ENCODE data around the gene MTMR2. TPM values are rescaled to one million over a fixed set of nuclear protein-coding genes. Genes with fewer than 3 reads are reported as not detected.
A peak's percentile ranks its signal among the peaks of the same experiment; 100 is the strongest.

Gene MTMR2
- total RNA-seq, 2 experiments from 2014 or later, result 36.9 to 37.8 TPM

DNA sequence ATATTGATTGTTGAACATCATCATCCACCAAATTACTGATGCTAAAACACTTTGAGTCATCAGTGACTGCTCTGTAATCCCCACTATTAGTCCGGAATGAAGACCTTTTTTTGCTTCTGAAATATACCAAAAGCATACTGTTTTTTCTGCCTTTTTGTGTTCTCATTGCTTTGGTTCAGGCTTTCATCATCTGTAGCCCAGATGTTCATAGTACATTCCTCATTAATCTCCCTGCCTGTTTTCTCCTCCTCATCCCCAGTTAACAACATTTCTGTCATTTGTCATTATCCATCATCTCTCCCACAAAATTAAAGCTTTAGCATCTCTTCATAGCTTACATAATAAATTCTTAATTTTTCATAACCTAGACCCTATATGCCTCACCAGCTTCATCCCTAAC is 124.4 kb downstream of the MTMR2 start:
- Mint-ChIP-seq H3K27ac (no peak overlapping the region), H3K4me3 (no peak overlapping the region), H3K27me3 (no peaks in the 10 kb centered on the region), H3K4me1 (ENCODE audit: low read depth) (peaks cover 14% of the 10 kb centered on the region), H3K9me3 (no peaks in the 10 kb centered on the region), H3K36me3 (peaks cover 33% of the 10 kb centered on the region)
- ChIA-PET POLR2A (no interaction called here), CTCF (interaction anchor here (0.7 to 1.3 kb wide), 2 partner anchors 37 to 594 kb away, joined by 3 to 5 read pairs; no protein-coding TSS in a partner anchor)
- intact Hi-C loops (cut with micrococcal nuclease), result no loop called here
- no peak for DNase-seq

DNA sequence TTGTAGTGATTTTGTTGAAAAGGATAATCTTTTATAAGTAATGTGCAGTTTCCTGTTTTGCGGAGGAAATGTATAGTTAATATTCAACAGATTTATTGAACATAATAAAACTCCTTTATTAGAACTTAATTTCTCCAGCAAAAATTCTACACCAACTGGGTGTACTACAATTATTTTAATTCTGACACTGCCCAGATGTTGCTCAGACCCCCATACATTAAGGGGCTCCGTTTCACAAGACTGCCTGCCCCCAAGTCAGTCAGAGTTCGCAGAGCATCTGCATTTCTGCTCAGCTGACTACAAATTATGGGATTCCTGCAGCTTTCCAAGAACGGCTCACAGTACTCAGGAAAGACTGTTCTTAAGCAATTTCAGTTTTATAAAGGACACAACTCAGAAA is 127.4 kb downstream of the MTMR2 start:
- Mint-ChIP-seq H3K4me1 (ENCODE audit: low read depth) (peaks cover 37% of the 10 kb centered on the region), H3K9me3 (no peaks in the 10 kb centered on the region), H3K27ac (no peak overlapping the region), H3K27me3 (no peaks in the 10 kb centered on the region), H3K4me3 (no peak overlapping the region), H3K36me3 (peaks cover 39% of the 10 kb centered on the region)
- ChIA-PET POLR2A (interaction anchor here (0.7 kb wide), 1 partner anchor 17 kb away, joined by 3 read pairs; no protein-coding TSS in a partner anchor), CTCF (interaction anchor here (4.3 kb wide), 1 partner anchor 40 kb away, joined by 14 read pairs; no protein-coding TSS in a partner anchor)
- intact Hi-C loops (cut with micrococcal nuclease), result no loop called here
- no peak for DNase-seq

DNA sequence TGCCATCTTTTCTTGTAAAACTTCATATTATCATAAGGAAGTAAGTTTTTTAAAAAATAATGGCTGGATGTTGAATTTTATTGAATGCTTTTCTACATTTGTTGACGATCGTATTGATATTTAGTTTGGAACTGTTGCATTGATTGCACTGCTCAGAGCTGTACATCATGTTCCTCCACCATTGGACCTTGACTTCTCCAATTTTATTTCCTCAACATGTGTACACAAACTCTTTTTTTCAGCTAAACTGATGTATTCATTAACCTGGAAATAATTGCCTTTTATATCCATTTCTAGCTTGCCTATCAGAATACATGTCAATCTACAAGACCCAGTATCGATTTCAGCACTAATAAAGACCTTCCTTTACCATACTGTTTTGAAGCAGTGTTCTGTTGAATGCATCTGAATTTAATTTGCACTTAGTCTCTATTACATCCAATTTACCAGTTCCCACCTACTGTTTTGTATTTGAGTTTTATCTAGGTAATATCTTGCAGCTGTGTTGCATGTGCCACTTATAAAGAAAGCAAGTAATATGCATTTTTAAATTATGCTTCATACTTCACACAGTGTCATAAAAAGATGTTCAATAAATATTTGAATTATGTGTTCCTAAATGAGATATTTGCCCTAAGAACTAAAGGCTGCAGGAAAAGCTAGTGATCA is 128.1 kb downstream of the MTMR2 start:
- peaks cover 40% of the 10 kb centered on the region for H3K36me3 Mint-ChIP-seq
- H3K4me3 Mint-ChIP-seq, result no peak overlapping the region
- intact Hi-C loops (cut with micrococcal nuclease), result no loop called here
- ChIA-PET CTCF (interaction anchor here (4.3 kb wide), 1 partner anchor 41 kb away, joined by 14 read pairs; no protein-coding TSS in a partner anchor), POLR2A (no interaction called here)
- H3K27me3 Mint-ChIP-seq, result no peaks in the 10 kb centered on the region
- no peak for DNase-seq
- H3K9me3 Mint-ChIP-seq, result no peaks in the 10 kb centered on the region
- H3K27ac Mint-ChIP-seq, result no peak overlapping the region
- peaks cover 39% of the 10 kb centered on the region for H3K4me1 Mint-ChIP-seq (ENCODE audit: low read depth)

DNA sequence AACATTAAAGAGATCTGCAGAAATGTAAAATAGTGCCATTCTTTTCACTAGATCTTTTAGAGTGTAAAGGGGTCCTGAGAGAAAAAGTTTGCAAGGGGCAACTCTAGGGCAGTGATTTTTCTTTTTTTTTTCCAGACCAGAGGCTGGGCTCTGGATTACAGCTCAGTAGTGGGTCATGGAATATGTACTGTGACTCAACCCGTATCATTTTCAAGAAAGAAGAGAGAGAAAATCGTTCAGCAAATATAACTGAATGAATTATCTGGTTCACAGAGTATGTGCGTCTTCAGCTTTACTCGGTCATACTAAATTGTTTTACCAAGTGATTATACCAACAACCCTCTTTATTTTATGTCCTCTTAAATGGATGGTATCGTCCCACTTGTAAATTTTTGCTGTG is 129.8 kb downstream of the MTMR2 start:
- no peak for DNase-seq
- ChIA-PET CTCF (no interaction called here), POLR2A (no interaction called here)
- Mint-ChIP-seq H3K27ac (no peak overlapping the region), H3K4me1 (ENCODE audit: low read depth) (peaks cover 39% of the 10 kb centered on the region), H3K4me3 (no peak overlapping the region), H3K36me3 (peaks cover 35% of the 10 kb centered on the region), H3K27me3 (no peaks in the 10 kb centered on the region), H3K9me3 (no peaks in the 10 kb centered on the region)
- intact Hi-C loops (cut with micrococcal nuclease), result loop anchor here (5.0 kb wide), 4 partner anchors 128 to 1302 kb away; partner anchors contain the start of genes ANKRD49, MRE11 and MTMR2

DNA sequence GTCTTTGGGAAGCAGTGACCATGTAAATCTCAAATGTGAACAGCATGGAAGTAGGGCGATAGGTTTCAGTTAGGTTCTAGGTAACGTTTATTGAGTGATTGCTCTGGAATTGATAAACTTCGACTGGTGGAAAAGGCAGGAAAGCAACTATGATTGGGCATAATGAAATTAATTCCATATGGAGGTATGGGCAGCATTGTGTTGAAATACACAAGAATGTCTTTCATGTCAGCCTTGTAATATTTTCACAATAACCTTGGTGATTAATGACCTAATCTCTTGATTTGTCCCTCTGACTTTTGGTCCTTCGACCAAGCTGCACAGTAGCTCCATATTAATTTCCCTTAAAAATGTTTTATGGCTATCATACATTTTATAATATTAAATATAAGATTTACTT is 130.8 kb downstream of the MTMR2 start:
- Mint-ChIP-seq H3K9me3 (no peaks in the 10 kb centered on the region), H3K27me3 (no peaks in the 10 kb centered on the region), H3K27ac (no peak overlapping the region), H3K4me3 (no peak overlapping the region), H3K4me1 (ENCODE audit: low read depth) (peaks cover 44% of the 10 kb centered on the region), H3K36me3 (peaks cover 39% of the 10 kb centered on the region)
- intact Hi-C loops (cut with micrococcal nuclease), result loop anchor here (5.0 kb wide), 4 partner anchors 129 to 1301 kb away; partner anchors contain the start of genes ANKRD49, MRE11 and MTMR2
- DNase-seq, result no peak
- ChIA-PET POLR2A (no interaction called here), CTCF (interaction anchor here (0.7 to 3.0 kb wide), 3 partner anchors 550 to 641 kb away, joined by 3 to 9 read pairs (median 3); partner anchors contain the start of gene MAML2)

DNA sequence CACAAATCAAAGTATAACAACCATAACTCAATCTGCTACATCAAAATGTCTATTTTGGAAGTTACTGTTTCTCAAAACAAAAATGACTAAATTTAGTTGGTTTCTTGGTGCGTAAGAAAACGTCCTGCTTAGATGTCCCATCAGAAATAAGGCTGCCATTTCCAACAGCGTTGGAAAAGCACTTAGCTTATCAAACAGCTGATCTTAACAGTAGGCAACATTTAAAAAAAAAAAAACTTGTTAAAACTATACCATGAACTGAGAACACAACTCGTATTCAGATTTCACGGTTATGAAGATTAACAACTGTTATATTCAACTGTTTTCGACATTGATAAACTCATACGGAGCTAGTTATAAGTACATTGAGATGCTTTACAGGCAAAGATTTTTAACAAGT is 131.2 kb downstream of the MTMR2 start:
- H3K36me3 Mint-ChIP-seq, result peaks cover 43% of the 10 kb centered on the region
- no peaks in the 10 kb centered on the region for H3K9me3 Mint-ChIP-seq
- H3K4me3 Mint-ChIP-seq, result no peak overlapping the region
- DNase-seq, result no peak
- no peaks in the 10 kb centered on the region for H3K27me3 Mint-ChIP-seq
- ChIA-PET POLR2A (interaction anchor here (0.6 kb wide), 1 partner anchor 371 kb away, joined by 4 read pairs; no protein-coding TSS in a partner anchor), CTCF (interaction anchor here (0.7 to 3.0 kb wide), 4 partner anchors 43 to 641 kb away, joined by 3 to 9 read pairs (median 4); partner anchors contain the start of gene MAML2)
- H3K27ac Mint-ChIP-seq, result no peak overlapping the region
- intact Hi-C loops (cut with micrococcal nuclease), result loop anchor here (5.0 kb wide), 4 partner anchors 130 to 1300 kb away; partner anchors contain the start of genes ANKRD49, MRE11 and MTMR2
- H3K4me1 Mint-ChIP-seq (ENCODE audit: low read depth), result peaks cover 48% of the 10 kb centered on the region

DNA sequence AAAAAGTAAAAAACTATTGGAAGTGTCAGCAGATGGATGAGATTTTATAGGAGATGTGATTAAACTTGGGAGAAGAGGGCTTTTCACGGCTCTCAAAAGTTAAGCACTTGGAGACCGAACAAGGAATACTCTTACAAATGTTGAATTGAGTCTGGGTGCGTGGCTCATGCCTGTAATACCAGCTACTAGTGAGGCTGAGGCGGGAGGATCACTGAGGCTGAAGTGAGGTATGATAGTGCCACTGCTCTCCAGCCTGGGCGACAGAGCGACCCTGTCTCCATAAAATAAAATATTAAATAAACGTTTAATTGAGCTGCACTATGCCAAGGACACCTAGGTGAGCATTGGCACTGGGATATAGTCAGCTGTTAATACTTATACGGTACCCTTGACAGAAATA is 131.7 kb downstream of the MTMR2 start:
- intact Hi-C loops (cut with micrococcal nuclease), result loop anchor here (5.0 kb wide), 4 partner anchors 130 to 1300 kb away; partner anchors contain the start of genes ANKRD49, MRE11 and MTMR2
- Mint-ChIP-seq H3K9me3 (no peaks in the 10 kb centered on the region), H3K27ac (no peak overlapping the region), H3K4me3 (peak overlapping the region; percentile 95), H3K4me1 (ENCODE audit: low read depth) (peaks cover 48% of the 10 kb centered on the region), H3K36me3 (peaks cover 43% of the 10 kb centered on the region), H3K27me3 (no peaks in the 10 kb centered on the region)
- no peak for DNase-seq
- ChIA-PET CTCF (interaction anchor here (0.7 to 3.0 kb wide), 7 partner anchors 43 to 673 kb away, joined by 3 to 9 read pairs (median 3); partner anchors contain the start of gene MAML2), POLR2A (interaction anchor here (0.6 kb wide), 1 partner anchor 371 kb away, joined by 4 read pairs; no protein-coding TSS in a partner anchor)

DNA sequence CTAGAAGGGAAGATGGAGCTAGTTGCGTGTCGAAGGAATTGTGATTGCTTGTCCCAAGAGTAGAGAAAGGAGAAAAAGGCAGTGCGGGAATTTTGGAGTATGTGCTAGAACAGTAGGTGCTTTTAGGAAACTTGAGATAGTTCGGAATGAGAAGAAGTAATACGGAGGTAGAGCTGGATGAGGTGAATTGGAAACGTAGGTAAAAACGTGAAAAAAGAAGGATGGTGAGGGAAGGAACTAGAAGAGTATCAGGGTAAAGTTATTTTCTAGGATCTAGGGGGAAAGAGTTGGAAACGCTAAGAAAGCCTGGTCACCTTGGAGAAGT is 132.2 kb downstream of the MTMR2 start:
- no peaks in the 10 kb centered on the region for H3K9me3 Mint-ChIP-seq
- intact Hi-C loops (cut with micrococcal nuclease), result loop anchor here (2.0 to 5.0 kb wide), 6 partner anchors 131 to 1663 kb away; partner anchors contain the start of genes ANKRD49, CWC15, KDM4D and MRE11
- POLR2A ChIA-PET, result interaction anchor here (1.3 to 3.1 kb wide), 2 partner anchors 41 to 598 kb away, joined by 3 to 23 read pairs; partner anchors contain the start of genes CCDC82 and JRKL
- peaks cover 52% of the 10 kb centered on the region for H3K4me1 Mint-ChIP-seq (ENCODE audit: low read depth)
- peak overlapping the region; percentile 95 for H3K4me3 Mint-ChIP-seq
- DNase-seq, result no peak
- peaks cover 46% of the 10 kb centered on the region for H3K36me3 Mint-ChIP-seq
- no peaks in the 10 kb centered on the region for H3K27me3 Mint-ChIP-seq
- peak overlapping the region; percentile 100 for H3K27ac Mint-ChIP-seq
- CTCF ChIA-PET, result interaction anchor here (0.9 to 3.0 kb wide), 7 partner anchors 10 to 673 kb away, joined by 3 to 9 read pairs (median 4); partner anchors contain the start of gene MAML2

DNA sequence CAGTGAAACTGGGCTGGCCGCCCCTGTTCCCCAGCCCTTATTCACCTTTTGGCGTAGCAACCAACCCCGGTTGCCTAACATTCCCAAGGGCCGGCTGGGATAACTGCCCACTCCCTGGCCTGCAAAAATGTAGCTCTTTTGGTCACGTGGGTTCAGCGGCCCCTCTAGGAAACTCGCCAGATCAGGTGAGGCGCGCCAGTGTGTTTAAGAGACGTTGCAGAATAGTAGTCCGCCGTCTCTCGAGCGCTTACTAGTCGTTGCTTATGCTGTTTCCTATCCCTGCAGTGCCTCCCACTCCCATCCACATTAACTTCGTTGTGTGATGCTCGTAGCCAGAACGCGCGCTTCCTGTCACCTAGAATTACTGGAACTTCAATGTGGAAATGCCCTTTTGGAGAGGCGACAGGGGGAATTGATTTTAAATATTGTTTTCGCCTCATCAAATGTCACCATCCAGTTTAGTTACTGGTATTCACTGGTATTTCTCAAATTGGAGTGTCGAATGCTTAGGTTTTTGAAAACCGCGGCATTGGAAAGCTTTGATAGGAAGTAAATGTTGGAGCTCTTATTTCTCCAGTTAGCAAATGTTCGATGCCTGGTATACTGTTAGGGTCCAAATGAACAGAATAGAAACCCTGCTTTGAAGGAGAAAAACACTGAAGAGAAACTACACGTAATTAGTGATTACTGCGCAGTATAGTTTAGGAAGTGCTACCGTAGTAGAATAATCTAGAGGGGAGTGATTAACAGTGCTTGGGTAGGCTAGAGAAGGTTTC is 132.8 kb downstream of the MTMR2 start:
- H3K4me1 Mint-ChIP-seq (ENCODE audit: low read depth), result peaks cover 54% of the 10 kb centered on the region
- no peaks in the 10 kb centered on the region for H3K27me3 Mint-ChIP-seq
- DNase-seq, result peak; percentile 77
- intact Hi-C loops (cut with micrococcal nuclease), result loop anchor here (1.0 to 5.0 kb wide), 10 partner anchors 131 to 1662 kb away; partner anchors contain the start of genes ANKRD49, CCDC82, CWC15 and ENDOD1
- no peaks in the 10 kb centered on the region for H3K9me3 Mint-ChIP-seq
- H3K4me3 Mint-ChIP-seq, result peak overlapping the region; percentile 95
- ChIA-PET POLR2A (interaction anchor here (0.8 to 3.1 kb wide), 10 partner anchors 41 to 724 kb away, joined by 3 to 23 read pairs (median 3); partner anchors contain the start of genes CCDC82, JRKL, MAML2 and SESN3), CTCF (interaction anchor here (0.9 to 3.0 kb wide), 10 partner anchors 11 to 674 kb away, joined by 3 to 9 read pairs (median 4); partner anchors contain the start of genes CCDC82, JRKL, MAML2 and SESN3)
- H3K27ac Mint-ChIP-seq, result peak overlapping the region; percentile 100
- H3K36me3 Mint-ChIP-seq, result peaks cover 51% of the 10 kb centered on the region

DNA sequence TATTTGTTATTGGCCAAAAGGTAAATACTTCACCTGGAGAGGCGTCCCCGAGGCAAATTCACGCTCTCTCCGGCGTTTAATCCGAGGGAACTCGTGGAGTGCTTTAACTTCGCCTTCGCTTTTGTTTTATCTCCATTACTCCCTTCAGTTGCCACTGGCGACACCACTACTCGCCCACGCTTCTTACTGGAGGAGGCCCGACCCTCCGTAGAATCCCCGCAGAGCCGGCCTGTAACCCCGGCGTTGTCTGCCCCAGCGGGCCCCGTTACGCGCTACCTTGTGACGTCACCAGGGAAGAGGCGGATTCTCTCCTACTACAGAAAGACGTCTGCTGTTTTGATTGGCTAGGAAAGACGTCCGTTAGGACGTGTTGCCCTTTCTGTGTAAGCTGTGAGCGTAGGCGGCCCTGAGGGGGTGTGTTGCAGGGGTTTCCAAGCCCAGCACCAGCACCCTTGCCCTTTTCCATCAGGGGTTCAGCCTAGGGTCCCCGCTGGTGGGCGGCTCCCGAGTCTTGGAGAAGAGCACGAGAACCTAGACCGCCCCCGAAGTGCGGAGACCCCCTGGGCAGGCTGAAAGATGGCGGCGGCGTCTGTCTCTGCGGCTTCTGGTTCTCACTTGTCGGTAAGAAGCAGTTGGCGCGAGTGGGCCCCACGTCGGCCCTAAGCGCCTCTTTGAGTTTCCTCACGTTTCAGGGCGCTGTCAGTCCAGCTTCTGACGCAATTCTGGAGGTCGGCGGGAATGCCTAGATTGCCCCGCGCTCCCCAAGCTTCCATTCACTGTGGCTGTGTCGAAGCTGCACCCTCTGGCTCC is 133.6 kb downstream of the MTMR2 start, which contains the start of gene CEP57:
Gene CEP57 (plus strand): TSS at position 376 of the 810 bp plus-strand sequence. CDS start 201 bp downstream, at position 577.
- POLR2A ChIA-PET, result interaction anchor here (0.6 to 3.1 kb wide), 17 partner anchors 10 to 723 kb away, joined by 3 to 23 read pairs (median 3); partner anchors contain the start of genes CCDC82, JRKL, MAML2 and SESN3
- peaks cover 54% of the 10 kb centered on the region for H3K36me3 Mint-ChIP-seq
- CTCF ChIA-PET, result interaction anchor here (1.0 to 3.0 kb wide), 12 partner anchors 12 to 723 kb away, joined by 3 to 17 read pairs (median 5); partner anchors contain the start of genes CCDC82, JRKL, MAML2 and SESN3
- H3K9me3 Mint-ChIP-seq, result no peaks in the 10 kb centered on the region
- peak within 1 kb of the TSS; percentile 95 for H3K4me3 Mint-ChIP-seq
- DNase-seq, result peak; percentile 97
- peaks cover 55% of the 10 kb centered on the region for H3K4me1 Mint-ChIP-seq (ENCODE audit: low read depth)
- H3K27ac Mint-ChIP-seq, result peak within 1 kb of the TSS; percentile 100
- intact Hi-C loops (cut with micrococcal nuclease), result loop anchor here (1.0 to 5.0 kb wide), 10 partner anchors 132 to 1662 kb away; partner anchors contain the start of genes ANKRD49, CCDC82, CWC15 and ENDOD1
- no peaks in the 10 kb centered on the region for H3K27me3 Mint-ChIP-seq
